ENCODE measurements around the gene SERPINA5.

- no peak for TF ChIP-seq POLR2A (IDR thresholded peaks at IDR 0.05)
- no peak for TF ChIP-seq CTCF (IDR thresholded peaks at IDR 0.05)
These were observed 19.6 kb upstream of the SERPINA5 start for GRCh38 chr14:94561656-94562010.

Data from lower leg skin (tissue), 3 donors.